Testis (tissue), 2 donors: ENCODE data around the gene ZNF428.

Experiments used
- POLR2A ChIP-seq: fragments of 450-650 bp; IDR thresholded peaks from one replicate; pipeline ENCODE4 v1.6.1; 2017; ENCODE audit warnings: antibody characterized with exemption, mild to moderate bottlenecking, moderate library complexity
- TF ChIP-seq, protein P1 (sequence below), 3 experiments: fragments of 450-650 bp in 2 of 3; fragments of 200-600 bp in 1 of 3; sonication (generic) in 1 of 3; IDR thresholded peaks; one replicate each; pipeline ENCODE4 v1.5.1; 2016 to 2019; ENCODE audit warnings: antibody characterized with exemption in 3 of 3, mild to moderate bottlenecking in 2 of 3, moderate library complexity in 1 of 3

GRCh38 chr19:43636121-43636683 is 16.8 kb upstream of the ZNF428 start:
- TF ChIP-seq, protein P1, sequence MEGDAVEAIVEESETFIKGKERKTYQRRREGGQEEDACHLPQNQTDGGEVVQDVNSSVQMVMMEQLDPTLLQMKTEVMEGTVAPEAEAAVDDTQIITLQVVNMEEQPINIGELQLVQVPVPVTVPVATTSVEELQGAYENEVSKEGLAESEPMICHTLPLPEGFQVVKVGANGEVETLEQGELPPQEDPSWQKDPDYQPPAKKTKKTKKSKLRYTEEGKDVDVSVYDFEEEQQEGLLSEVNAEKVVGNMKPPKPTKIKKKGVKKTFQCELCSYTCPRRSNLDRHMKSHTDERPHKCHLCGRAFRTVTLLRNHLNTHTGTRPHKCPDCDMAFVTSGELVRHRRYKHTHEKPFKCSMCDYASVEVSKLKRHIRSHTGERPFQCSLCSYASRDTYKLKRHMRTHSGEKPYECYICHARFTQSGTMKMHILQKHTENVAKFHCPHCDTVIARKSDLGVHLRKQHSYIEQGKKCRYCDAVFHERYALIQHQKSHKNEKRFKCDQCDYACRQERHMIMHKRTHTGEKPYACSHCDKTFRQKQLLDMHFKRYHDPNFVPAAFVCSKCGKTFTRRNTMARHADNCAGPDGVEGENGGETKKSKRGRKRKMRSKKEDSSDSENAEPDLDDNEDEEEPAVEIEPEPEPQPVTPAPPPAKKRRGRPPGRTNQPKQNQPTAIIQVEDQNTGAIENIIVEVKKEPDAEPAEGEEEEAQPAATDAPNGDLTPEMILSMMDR (IDR thresholded peaks at IDR 0.05) = no peak
- no peak for TF ChIP-seq POLR2A
